ENCODE measurements around the gene ZNF740.

DNA sequence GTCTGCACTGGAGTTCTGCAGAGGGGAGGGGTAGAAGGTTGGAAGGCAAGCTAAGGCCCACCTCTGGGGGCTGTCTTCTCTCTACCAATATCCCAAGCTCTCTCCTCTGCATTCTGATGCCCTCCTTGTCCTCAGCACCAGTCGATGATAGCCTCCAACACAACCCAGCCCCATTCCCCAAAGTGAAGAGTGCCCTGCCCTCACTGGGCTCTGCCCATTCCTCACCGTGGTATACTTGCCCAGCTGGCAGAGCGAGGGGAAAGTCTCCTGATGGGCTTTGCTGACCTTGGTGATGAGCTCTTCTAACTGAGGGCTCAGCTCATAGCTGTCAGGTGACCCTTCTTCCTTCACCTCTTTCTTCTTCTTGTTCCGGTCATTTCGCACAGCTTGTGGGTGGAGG, 33.7 kb downstream of the ZNF740 start:
- TF ChIP-seq, protein P1, sequence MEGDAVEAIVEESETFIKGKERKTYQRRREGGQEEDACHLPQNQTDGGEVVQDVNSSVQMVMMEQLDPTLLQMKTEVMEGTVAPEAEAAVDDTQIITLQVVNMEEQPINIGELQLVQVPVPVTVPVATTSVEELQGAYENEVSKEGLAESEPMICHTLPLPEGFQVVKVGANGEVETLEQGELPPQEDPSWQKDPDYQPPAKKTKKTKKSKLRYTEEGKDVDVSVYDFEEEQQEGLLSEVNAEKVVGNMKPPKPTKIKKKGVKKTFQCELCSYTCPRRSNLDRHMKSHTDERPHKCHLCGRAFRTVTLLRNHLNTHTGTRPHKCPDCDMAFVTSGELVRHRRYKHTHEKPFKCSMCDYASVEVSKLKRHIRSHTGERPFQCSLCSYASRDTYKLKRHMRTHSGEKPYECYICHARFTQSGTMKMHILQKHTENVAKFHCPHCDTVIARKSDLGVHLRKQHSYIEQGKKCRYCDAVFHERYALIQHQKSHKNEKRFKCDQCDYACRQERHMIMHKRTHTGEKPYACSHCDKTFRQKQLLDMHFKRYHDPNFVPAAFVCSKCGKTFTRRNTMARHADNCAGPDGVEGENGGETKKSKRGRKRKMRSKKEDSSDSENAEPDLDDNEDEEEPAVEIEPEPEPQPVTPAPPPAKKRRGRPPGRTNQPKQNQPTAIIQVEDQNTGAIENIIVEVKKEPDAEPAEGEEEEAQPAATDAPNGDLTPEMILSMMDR (conservative IDR thresholded peaks at IDR 0.05; ENCODE audit: low read length) = no peak
- TF ChIP-seq EZH2phosphoT487 (IDR thresholded peaks at IDR 0.05; ENCODE audit: borderline replicate concordance, low read depth, low read length) = no peak

Data from OCI-LY7 (cell line).